Upper lobe of left lung (tissue), 4 donors: ENCODE results near the gene CHPF2.

Experiments used
- CTCF ChIP-seq, 6 experiments: fragments of 450-650 bp in 4 of 6; fragments of 200-600 bp in 2 of 6; sonication (generic) in 2 of 6; IDR thresholded peaks; one replicate each; pipeline ENCODE4 v1.5.1; 2016 to 2019; ENCODE audit warnings: antibody characterized with exemption in 6 of 6
- EP300 ChIP-seq, 4 donors: sonication (generic); formaldehyde crosslinking; IDR thresholded peaks; one replicate each; pipeline ENCODE4 v1.5.1; 2017; ENCODE audit warnings: antibody characterized with exemption in 4 of 4, control low read depth in 2 of 4
- POLR2A ChIP-seq, 4 donors: fragments of 450-650 bp; IDR thresholded peaks; one replicate each; pipeline ENCODE4 v1.5.1; 2016 to 2017; ENCODE audit warnings: antibody characterized with exemption in 4 of 4, mild to moderate bottlenecking in 2 of 4
- POLR2AphosphoS5 ChIP-seq, 2 donors: sonication (generic); formaldehyde crosslinking; IDR thresholded peaks; one replicate each; pipeline ENCODE4 v1.5.1; 2017; ENCODE audit warnings: antibody characterized with exemption in 2 of 2

- TF ChIP-seq CTCF (IDR thresholded peaks at IDR 0.05) (no peak), POLR2A (IDR thresholded peaks at IDR 0.05) (no peak), POLR2AphosphoS5 (IDR thresholded peaks at IDR 0.05) (no peak), EP300 (IDR thresholded peaks at IDR 0.05) (no peak)
These were observed 14.1 kb upstream of the CHPF2 start for GRCh38 chr7:151218170-151218569.
